C1 segment of cervical spinal cord (tissue), 14 donors: ENCODE data around the gene SLC44A4.
"Not testable (repeated sequence)": the region's sequence is repeated elsewhere in the genome, so short reads cannot be mapped to it uniquely, and the experiment has no call there.

ENCODE experiments used
- DNase-seq, 14 donors: peaks; one replicate each; lab custom pipeline; 2025; lab: John Stamatoyannopoulos, UW

The SLC44A4 gene

GRCh38 chr6:31880616-31881015 is 1.8 kb upstream of the SLC44A4 start:
- DNase-seq = no peak

GRCh38 chr6:31879901-31880300 is 1.1 kb upstream of the SLC44A4 start:
- no peak for DNase-seq

GRCh38 chr6:31879143-31879542 is 346 bp upstream of the SLC44A4 start:
- no peak for DNase-seq

GRCh38 chr6:31878222-31878621 is 575 bp downstream of the SLC44A4 start:
- no peak for DNase-seq

- DNase-seq = no peak
These were observed 1.1 kb downstream of the SLC44A4 start for GRCh38 chr6:31877651-31878161.

GRCh38 chr6:31877125-31877650 is 1.6 kb downstream of the SLC44A4 start:
- no peak for DNase-seq

GRCh38 chr6:31876357-31876756 is 2.4 kb downstream of the SLC44A4 start:
- DNase-seq = no peak

- DNase-seq = no peak
These were observed 2.9 kb downstream of the SLC44A4 start for GRCh38 chr6:31875877-31876276.

- no peak for DNase-seq
These were observed 3.8 kb downstream of the SLC44A4 start for GRCh38 chr6:31874836-31875572.

- DNase-seq = no peak
These were observed 4.6 kb downstream of the SLC44A4 start for GRCh38 chr6:31874084-31874670.

GRCh38 chr6:31871046-31871659 is 7.6 kb downstream of the SLC44A4 start:
- DNase-seq = no peak

GRCh38 chr6:31870385-31870921 is 8.3 kb downstream of the SLC44A4 start:
- no peak for DNase-seq

- no peak for DNase-seq
These were observed 9.5 kb downstream of the SLC44A4 start for GRCh38 chr6:31869343-31869742.

- DNase-seq = not testable (repeated sequence)
These were observed 10.2 kb downstream of the SLC44A4 start for GRCh38 chr6:31868658-31868971.

GRCh38 chr6:31865205-31866118 is 13.3 kb downstream of the SLC44A4 start:
- DNase-seq = no peak

GRCh38 chr6:31864818-31865204 is 14.0 kb downstream of the SLC44A4 start:
- DNase-seq = no peak

- not testable (repeated sequence) for DNase-seq
These were observed 14.7 kb downstream of the SLC44A4 start for GRCh38 chr6:31864123-31864562.

GRCh38 chr6:31862344-31863235 is 16.2 kb downstream of the SLC44A4 start, which contains the start of gene NEU1:
NEU1 (minus strand) TSS chr6:31862821; CDS start chr6:31862776, 45 bp downstream.
- peak; percentile 94 to 100 (median 100) for DNase-seq

GRCh38 chr6:31861919-31862343 is 16.9 kb downstream of the SLC44A4 start:
- DNase-seq = peak in 1 of 14 donors; percentile 31

- DNase-seq = no peak
These were observed 17.6 kb downstream of the SLC44A4 start for GRCh38 chr6:31861150-31861549.
